H1 (cell line): ENCODE data around the gene UVRAG. TPM values are rescaled to one million over a fixed set of nuclear protein-coding genes. Genes with fewer than 3 reads are reported as not detected.

ENCODE experiments used
- BACH1 ChIP-seq: IDR thresholded peaks from 2 replicates; pipeline ENCODE4 v1.6.1; 2012; ENCODE audit warnings: low read length, improper control_type of control experiment
- BRCA1 ChIP-seq: IDR thresholded peaks from 2 replicates; pipeline ENCODE4 v1.6.1; 2012; ENCODE audit warnings: low read depth, low read length, improper control_type of control experiment
- CHD1 ChIP-seq: IDR thresholded peaks from 2 replicates; pipeline ENCODE4 v1.6.1; 2012; ENCODE audit warnings: low read depth, low read length, improper control_type of control experiment
- HDAC6 ChIP-seq: IDR thresholded peaks from one replicate; pipeline ENCODE4 v1.7.1; 2012; ENCODE audit warnings: low read depth, mild to moderate bottlenecking, inconsistent platforms, low read length, moderate library complexity
- JUN ChIP-seq: IDR thresholded peaks from 2 replicates; pipeline ENCODE4 v1.6.1; 2011; ENCODE audit warnings: low read depth, mild to moderate bottlenecking, improper control_type of control experiment, low read length
- KDM1A ChIP-seq: fragments of 200-600, 300-600 bp; sonication (generic); IDR thresholded peaks from 2 replicates; pipeline ENCODE4 v1.7.1; 2016; ENCODE audit warnings: mild to moderate bottlenecking, low read length, borderline replicate concordance
- KDM5A ChIP-seq: fragments of 200-600 bp; IDR thresholded peaks from 2 replicates; pipeline ENCODE4 v1.7.1; 2012; ENCODE audit warnings: mild to moderate bottlenecking, low read length, inconsistent platforms, mixed read lengths
- RXRA ChIP-seq: IDR thresholded peaks from 2 replicates; pipeline ENCODE4 v1.6.1; 2011; ENCODE audit warnings: low read depth, mild to moderate bottlenecking, low read length, moderate library complexity; ENCODE audit not compliant: insufficient read depth
- SP1 ChIP-seq: IDR thresholded peaks from 2 replicates; pipeline ENCODE4 v1.6.1; 2011; ENCODE audit warnings: low read depth, low read length
- SP2 ChIP-seq: IDR thresholded peaks from 2 replicates; pipeline ENCODE4 v1.6.1; 2012; ENCODE audit warnings: mild to moderate bottlenecking, low read length, inconsistent platforms
- TAF1 ChIP-seq: IDR thresholded peaks from 2 replicates; pipeline ENCODE4 v1.6.1; 2011; ENCODE audit warnings: mild to moderate bottlenecking, low read depth, low read length
- TAF7 ChIP-seq: optimal IDR thresholded peaks from 2 replicates; pipeline ENCODE3; 2011; ENCODE audit warnings: low read depth, mild to moderate bottlenecking, inconsistent platforms, low read length, moderate library complexity, borderline replicate concordance
- YY1 ChIP-seq: IDR thresholded peaks from 2 replicates; pipeline ENCODE4 v1.6.1; 2011; ENCODE audit warnings: low read depth, mild to moderate bottlenecking, low read length
- polyA plus RNA-seq, 7 experiments: library from polyadenylated mRNA; depleted of rRNA in 3 of 7; stranded (reverse) in 5 of 7; unstranded in 2 of 7; fragments of >200 nt in 5 of 7; fragments of 200-250 nt in 2 of 7; gene quantifications; 1 replicate in 5 of 7; 2 replicates in 1 of 7; 4 replicates in 1 of 7; pipeline versions ENCODE4 v1.2.1 to v1.2.3, GENCODE V29; 2011 to 2013; ENCODE audit warnings: missing spikeins in 2 of 7, mixed read lengths in 2 of 7
- total RNA-seq: library from RNA; stranded (reverse); fragmentation: NEBNext Ultra II Directional; extraction: Animal tissue kit (Norgen Biotek cat#: 25700); gene quantifications from 2 replicates; pipeline ENCODE4 v1.2.1, GENCODE V29; 2021
- TF ChIP-seq, protein P1 (sequence below), 3 experiments: IDR thresholded peaks; 1 replicate in 2 of 3; 2 replicates in 1 of 3; pipeline versions ENCODE4 v1.5.1 to v1.6.1; 2011; ENCODE audit warnings: low read length in 3 of 3, mild to moderate bottlenecking in 3 of 3, inconsistent platforms in 2 of 3, low read depth in 1 of 3, moderate library complexity in 1 of 3; ENCODE audit not compliant: insufficient read depth in 1 of 3; ENCODE audit errors: control extremely low read depth in 1 of 3
- TF ChIP-seq, protein P2 (sequence below): IDR thresholded peaks from 2 replicates; pipeline ENCODE4 v1.6.1; 2012; ENCODE audit warnings: inconsistent platforms
- TF ChIP-seq, protein P3 (sequence below): IDR thresholded peaks from 2 replicates; pipeline ENCODE4 v1.6.1; 2012; ENCODE audit warnings: low read length, inconsistent platforms

The UVRAG gene
- total and polyA plus RNA-seq, 2 of the 8 experiments (the other 6 are each of a cell fraction or from before 2014, with no cell fraction given) = 5.5 to 14.7 TPM

DNA sequence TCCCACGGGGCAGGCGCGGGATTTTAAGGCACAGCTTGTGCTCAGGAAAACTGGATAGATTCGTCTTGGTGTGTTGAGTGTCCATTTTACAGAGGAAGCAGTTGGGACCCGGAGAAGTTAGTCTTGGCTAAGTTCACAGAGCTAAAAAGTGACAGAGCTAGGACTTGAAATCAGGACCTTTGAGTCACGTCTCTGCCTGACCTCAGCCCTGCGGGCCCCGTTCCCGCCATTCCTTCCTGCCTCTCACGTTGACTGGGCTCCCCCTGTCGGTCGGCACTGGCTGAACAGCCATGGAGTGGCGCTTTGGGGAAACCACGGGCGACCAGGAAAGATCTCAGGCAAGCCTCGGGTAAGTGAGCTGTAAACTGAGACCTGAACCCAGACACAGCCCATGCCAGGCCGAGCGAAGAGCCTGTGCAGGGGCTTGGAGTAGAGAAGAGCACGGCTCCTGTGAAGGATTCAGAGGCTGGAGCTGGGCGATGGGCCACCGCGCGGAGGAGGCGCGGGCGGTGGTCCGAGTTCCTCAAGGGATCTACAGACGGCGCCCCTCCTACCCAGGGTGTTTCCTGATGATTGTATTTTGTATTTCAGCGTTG is 337.2 kb downstream of the UVRAG start (continued):
- TF ChIP-seq, protein P1, sequence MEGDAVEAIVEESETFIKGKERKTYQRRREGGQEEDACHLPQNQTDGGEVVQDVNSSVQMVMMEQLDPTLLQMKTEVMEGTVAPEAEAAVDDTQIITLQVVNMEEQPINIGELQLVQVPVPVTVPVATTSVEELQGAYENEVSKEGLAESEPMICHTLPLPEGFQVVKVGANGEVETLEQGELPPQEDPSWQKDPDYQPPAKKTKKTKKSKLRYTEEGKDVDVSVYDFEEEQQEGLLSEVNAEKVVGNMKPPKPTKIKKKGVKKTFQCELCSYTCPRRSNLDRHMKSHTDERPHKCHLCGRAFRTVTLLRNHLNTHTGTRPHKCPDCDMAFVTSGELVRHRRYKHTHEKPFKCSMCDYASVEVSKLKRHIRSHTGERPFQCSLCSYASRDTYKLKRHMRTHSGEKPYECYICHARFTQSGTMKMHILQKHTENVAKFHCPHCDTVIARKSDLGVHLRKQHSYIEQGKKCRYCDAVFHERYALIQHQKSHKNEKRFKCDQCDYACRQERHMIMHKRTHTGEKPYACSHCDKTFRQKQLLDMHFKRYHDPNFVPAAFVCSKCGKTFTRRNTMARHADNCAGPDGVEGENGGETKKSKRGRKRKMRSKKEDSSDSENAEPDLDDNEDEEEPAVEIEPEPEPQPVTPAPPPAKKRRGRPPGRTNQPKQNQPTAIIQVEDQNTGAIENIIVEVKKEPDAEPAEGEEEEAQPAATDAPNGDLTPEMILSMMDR (IDR thresholded peaks at IDR 0.05; ENCODE audit: control extremely low read depth in 1 of 3, insufficient read depth in 1 of 3, low read depth in 1 of 3, low read length in 3 of 3) = peak; percentile 94 to 97 (median 97)
- TF ChIP-seq BACH1 = peak; percentile 55; the same call in 1 of the 2 replicates
- peak; percentile 89 for TF ChIP-seq YY1
- TF ChIP-seq KDM5A = peak; percentile 68; the same call in 1 of the 2 replicates
- no peak for TF ChIP-seq HDAC6
- peak; percentile 17; the same call in 1 of the 2 replicates for TF ChIP-seq KDM1A
- TF ChIP-seq, protein P2, sequence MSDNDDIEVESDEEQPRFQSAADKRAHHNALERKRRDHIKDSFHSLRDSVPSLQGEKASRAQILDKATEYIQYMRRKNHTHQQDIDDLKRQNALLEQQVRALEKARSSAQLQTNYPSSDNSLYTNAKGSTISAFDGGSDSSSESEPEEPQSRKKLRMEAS = peak; percentile 89
- no peak for TF ChIP-seq CHD1
- TF ChIP-seq TAF1 = peak; percentile 29; the same call in 1 of the 2 replicates
- no peak for TF ChIP-seq TAF7
- no peak for TF ChIP-seq RXRA
- TF ChIP-seq, protein P3, sequence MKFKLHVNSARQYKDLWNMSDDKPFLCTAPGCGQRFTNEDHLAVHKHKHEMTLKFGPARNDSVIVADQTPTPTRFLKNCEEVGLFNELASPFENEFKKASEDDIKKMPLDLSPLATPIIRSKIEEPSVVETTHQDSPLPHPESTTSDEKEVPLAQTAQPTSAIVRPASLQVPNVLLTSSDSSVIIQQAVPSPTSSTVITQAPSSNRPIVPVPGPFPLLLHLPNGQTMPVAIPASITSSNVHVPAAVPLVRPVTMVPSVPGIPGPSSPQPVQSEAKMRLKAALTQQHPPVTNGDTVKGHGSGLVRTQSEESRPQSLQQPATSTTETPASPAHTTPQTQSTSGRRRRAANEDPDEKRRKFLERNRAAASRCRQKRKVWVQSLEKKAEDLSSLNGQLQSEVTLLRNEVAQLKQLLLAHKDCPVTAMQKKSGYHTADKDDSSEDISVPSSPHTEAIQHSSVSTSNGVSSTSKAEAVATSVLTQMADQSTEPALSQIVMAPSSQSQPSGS = peak; percentile 76; the same call in 1 of the 2 replicates
- TF ChIP-seq SP2 = no peak
- no peak for TF ChIP-seq BRCA1
- TF ChIP-seq JUN = no peak
- no peak for TF ChIP-seq SP1
